Measurements from ENCODE around the gene HOXA7. TPM values are rescaled to one million over a fixed set of nuclear protein-coding genes. Genes with fewer than 3 reads are reported as not detected.

HOXA7 gene
- total RNA-seq, 1 donor from 2014 or later: 34.2 TPM

DNA sequence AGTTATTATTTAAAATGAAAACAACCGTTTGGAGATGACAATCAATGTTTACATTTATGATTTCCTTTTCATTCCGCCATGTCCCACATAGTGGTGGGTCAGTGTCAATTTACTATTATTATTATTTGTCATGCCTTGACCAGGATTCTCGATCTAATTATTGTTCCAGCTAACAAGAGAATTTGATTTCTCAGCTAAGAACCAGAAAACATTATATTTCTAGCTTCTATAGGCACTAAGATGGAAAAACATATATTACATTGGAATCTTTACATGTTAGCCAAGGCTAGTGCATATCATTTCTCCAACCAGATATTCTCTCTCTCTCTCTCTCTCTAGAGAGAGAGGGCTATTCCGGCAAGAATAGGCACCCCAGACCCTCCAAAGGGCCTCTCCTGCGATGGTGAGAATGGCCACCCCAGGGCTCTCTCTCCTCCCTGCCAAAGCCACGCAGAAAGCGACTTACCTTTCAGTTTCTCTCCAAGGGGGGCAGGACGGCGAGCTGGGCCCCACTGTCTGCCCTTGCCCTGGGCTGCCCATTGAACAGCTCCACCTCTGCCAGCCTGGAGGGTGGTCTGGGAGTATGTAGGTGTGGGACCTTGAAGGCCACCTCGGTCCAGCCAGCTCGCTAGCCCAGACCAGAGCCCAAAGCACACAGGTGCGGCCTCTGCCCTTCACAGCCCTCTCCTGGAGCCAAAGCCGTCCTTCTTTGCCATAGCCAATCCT is 6.5 kb downstream of the HOXA7 start:
- H3K4me3 ChIP-seq (ENCODE audit: low read depth, low read length): peak overlapping the region; percentile 71
- H3K27me3 ChIP-seq (ENCODE audit: control insufficient read depth, insufficient read depth, low read length): no peaks in the 10 kb centered on the region
- TF ChIP-seq CTCF (IDR thresholded peaks at IDR 0.05; ENCODE audit: insufficient read depth, low read length, poor library complexity, severe bottlenecking): no peak
- no peaks in the 10 kb centered on the region for H3K36me3 ChIP-seq (ENCODE audit: control insufficient read depth, insufficient read depth, low read length)
- no peak for DNase-seq (ENCODE audit: low read depth)

DNA sequence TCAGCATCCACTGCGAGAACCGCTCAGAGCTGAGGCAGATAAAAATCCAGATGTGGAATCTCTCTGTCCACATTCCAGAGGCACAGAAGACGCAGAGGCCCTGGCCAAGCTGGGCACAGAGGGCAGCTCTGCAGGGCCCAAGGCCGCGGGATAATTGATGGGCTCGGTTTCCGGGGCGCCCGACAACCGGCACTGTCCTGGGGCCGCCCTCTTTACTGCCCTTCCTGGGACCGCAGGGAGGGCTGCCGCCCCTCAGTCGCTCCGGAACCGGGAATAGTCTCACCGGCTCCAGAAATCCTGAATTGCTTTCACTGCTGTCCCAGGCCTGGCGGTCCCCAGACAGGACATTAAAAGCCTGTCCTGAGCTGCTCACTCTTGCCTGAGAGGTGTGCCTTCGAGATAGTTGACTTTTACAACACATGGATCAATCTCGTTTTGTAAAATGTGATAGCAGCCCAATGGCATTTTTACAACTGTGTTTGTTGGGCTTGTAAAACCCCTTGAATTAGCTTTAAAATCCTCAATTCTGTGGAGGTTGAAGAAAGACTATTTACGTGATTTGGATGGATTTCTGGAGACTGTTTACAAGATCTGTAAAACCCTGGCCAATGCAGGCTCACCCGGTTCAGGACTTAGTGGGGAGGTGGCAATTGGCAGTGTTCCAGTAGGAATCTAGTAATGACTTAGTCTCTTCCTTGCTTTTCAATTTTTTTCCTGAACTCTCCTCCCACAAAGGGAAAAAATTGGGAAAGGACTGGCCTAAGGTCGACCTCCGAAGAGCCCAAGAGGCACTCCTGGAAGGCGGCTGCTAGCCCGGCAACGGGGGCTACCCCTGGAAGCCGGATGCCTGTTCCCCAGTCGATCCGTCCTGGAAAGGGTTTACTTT is 7.5 kb downstream of the HOXA7 start:
- no peak for DNase-seq (ENCODE audit: low read depth)
- no peaks in the 10 kb centered on the region for H3K27me3 ChIP-seq (ENCODE audit: control insufficient read depth, insufficient read depth, low read length)
- no peak for TF ChIP-seq CTCF (IDR thresholded peaks at IDR 0.05; ENCODE audit: insufficient read depth, low read length, poor library complexity, severe bottlenecking)
- peaks cover 1% of the 10 kb centered on the region for H3K36me3 ChIP-seq (ENCODE audit: control insufficient read depth, insufficient read depth, low read length)
- H3K4me3 ChIP-seq (ENCODE audit: low read depth, low read length): peak overlapping the region; percentile 71

DNA sequence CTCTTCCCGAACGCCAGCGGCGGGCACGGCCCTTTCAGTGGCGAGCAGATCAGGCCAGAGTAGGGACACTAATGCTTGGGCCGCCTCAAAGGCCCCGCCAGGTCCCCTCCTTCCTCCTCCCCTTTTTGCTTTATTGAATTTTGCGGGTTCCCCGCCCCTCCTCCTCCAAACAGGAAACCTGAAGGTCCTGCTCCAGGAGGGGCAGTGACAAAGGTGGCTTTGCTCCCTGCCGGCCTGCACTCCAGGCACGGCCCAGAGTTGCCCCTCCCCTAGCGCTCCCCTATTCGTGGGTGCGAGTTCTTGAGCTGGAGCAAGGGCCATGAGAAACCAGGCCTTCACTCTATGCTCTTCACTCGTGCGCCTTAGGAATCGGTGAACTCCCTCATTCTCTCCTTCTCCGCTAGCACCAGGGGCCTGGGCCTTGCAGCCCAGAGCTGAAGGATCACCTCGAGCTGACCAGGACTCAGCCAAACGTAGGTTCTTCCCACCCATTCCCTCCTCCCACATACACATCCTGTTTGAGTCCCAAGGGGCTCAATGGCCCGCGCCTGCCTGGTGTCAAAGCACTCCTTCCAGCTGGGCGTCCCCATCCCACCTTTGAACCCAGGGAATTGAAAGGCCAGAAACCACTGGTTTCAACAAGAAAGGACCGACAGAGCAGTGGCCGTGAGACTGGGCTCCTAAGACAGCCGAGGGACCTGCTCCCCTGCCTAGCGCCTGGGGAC is 8.3 kb downstream of the HOXA7 start:
- peaks cover 1% of the 10 kb centered on the region for H3K36me3 ChIP-seq (ENCODE audit: control insufficient read depth, insufficient read depth, low read length)
- H3K27me3 ChIP-seq (ENCODE audit: control insufficient read depth, insufficient read depth, low read length): no peaks in the 10 kb centered on the region
- TF ChIP-seq CTCF (IDR thresholded peaks at IDR 0.05; ENCODE audit: insufficient read depth, low read length, poor library complexity, severe bottlenecking): no peak
- peak overlapping the region; percentile 71 for H3K4me3 ChIP-seq (ENCODE audit: low read depth, low read length)
- DNase-seq (ENCODE audit: low read depth): no peak

DNA sequence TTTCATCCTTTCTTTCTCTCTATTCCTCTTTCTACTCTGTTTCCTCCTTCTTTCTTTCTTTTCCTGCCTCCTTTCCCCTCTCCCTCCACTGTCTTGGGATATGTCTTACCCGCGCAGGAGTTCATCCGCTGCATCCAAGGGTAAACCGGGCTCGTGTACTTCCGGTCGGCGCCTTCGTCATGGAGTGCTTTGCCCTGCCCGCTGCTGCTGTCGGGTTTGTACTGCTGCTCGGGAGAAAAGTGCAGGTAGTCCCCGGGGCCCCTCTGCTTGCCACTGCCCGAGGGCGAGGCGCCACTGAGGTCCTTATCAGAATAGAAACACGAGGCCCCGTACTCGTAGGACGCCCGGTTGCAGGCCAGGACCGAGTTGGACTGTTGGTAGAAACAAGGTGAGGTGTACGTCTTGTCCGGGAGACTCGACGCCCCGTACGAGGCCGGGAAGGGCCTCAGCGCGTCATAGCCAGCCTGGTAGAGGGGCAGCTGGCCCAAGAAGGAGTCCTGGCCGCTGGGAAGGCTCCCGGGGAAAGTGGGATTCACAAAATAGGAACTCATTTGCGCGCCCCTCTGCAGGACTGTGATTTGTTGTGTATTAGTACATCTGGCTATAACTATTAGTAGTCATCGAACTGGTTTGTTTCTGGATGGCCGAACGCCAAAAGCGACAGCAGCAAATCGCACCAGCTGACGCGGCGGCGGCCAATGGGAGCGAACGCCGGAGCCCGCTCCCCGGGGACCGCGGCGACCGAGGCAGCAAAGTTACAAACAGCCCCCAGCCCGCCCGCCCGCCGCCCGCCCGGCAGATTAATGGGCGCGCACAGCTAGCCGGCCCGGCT is 9.1 kb downstream of the HOXA7 start, which contains the start of gene HOXA6:
Gene HOXA6 (minus strand): TSS at position 576 of the 832 bp plus-strand sequence. CDS start 25 bp downstream, at position 551.
- no peak for TF ChIP-seq CTCF (IDR thresholded peaks at IDR 0.05; ENCODE audit: insufficient read depth, low read length, poor library complexity, severe bottlenecking)
- H3K4me3 ChIP-seq (ENCODE audit: low read depth, low read length): peak within 1 kb of the TSS; percentile 71
- H3K36me3 ChIP-seq (ENCODE audit: control insufficient read depth, insufficient read depth, low read length): peaks cover 3% of the 10 kb centered on the region
- no peak for DNase-seq (ENCODE audit: low read depth)
- H3K27me3 ChIP-seq (ENCODE audit: control insufficient read depth, insufficient read depth, low read length): peaks cover 2% of the 10 kb centered on the region

DNA sequence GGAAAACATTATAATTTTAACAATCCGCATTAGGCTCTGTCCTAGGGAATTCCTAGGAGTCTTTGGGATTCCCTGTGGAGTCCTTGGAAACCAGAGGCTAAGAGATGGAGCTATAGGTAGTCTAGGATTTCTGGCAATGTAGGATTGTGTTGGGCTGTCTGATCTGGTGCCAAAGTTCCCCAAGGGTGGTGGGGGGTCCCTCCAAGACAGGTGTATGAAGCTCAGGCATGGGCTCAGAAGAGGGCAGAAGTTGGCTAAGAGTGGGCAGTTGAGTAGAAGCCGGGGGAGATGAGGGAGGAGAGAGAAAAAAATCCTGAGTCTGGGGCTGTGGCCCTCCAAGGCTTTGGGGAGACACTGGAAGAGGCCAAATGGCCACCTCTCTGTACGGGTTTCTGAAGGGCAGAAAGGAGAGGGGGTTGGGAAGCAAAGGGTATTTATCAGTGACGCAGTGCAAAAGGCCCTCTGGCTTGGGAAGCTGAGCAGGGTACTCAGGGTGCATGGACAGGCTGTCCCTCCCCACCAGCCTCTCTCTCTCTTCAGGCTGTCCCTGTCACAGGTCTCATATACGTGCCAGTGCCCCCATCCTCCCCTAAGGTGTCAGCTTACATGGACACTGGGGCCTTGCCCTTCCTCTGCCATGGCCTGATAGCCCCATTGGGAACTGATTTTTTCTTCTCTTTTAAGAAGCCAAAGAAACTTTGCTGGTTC is 9.8 kb downstream of the HOXA7 start:
- Histone ChIP-seq H3K27me3 (ENCODE audit: control insufficient read depth, insufficient read depth, low read length) (peaks cover 2% of the 10 kb centered on the region), H3K36me3 (ENCODE audit: control insufficient read depth, insufficient read depth, low read length) (peaks cover 3% of the 10 kb centered on the region), H3K4me3 (ENCODE audit: low read depth, low read length) (peak overlapping the region; percentile 71)
- no peak for TF ChIP-seq CTCF (IDR thresholded peaks at IDR 0.05; ENCODE audit: insufficient read depth, low read length, poor library complexity, severe bottlenecking)
- no peak for DNase-seq (ENCODE audit: low read depth)
